ENCODE measurements around the gene RNF208.

The RNF208 gene

GRCh38 chr9:137226338-137227053, 4.5 kb upstream of the RNF208 start:
- DNase-seq: no peak

GRCh38 chr9:137225699-137226331, 3.8 kb upstream of the RNF208 start:
- no peak for DNase-seq

GRCh38 chr9:137224830-137225694, 3.0 kb upstream of the RNF208 start, which contains the start of gene CYSRT1:
Gene CYSRT1, plus strand, starts transcription at chr9:137225174. Its CDS starts 448 bp downstream, at chr9:137225622.
- DNase-seq: peak in 1 of 2 donors; percentile 11

- peak; percentile 99 to 100 for DNase-seq
Observed at GRCh38 chr9:137223078-137223970, 1.3 kb upstream of the RNF208 start.

GRCh38 chr9:137221506-137222111, 431 bp downstream of the RNF208 start:
- DNase-seq: peak in 1 of 2 donors; percentile 28

DNA sequence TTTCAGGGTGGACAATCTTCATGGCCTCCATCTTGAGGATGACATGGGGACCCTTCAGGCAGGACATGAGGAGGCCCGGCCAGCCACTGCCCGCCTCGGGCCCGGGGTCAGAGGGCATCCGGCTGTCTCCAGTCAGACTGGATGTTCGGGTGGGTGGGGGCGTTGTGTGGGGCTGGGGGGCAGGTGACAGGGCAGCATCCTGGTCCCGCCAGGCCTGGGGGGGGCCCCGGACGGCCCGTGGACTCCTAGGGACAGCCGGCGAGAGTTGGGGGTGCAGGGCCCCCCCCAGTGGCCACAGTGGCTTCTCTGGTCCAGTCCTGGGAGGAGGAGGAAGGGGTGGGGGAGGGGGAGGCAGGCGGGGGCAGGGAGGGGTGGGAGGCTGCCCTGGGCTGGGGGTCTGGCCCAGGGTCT, 940 bp downstream of the RNF208 start:
- DNase-seq: no peak

DNA sequence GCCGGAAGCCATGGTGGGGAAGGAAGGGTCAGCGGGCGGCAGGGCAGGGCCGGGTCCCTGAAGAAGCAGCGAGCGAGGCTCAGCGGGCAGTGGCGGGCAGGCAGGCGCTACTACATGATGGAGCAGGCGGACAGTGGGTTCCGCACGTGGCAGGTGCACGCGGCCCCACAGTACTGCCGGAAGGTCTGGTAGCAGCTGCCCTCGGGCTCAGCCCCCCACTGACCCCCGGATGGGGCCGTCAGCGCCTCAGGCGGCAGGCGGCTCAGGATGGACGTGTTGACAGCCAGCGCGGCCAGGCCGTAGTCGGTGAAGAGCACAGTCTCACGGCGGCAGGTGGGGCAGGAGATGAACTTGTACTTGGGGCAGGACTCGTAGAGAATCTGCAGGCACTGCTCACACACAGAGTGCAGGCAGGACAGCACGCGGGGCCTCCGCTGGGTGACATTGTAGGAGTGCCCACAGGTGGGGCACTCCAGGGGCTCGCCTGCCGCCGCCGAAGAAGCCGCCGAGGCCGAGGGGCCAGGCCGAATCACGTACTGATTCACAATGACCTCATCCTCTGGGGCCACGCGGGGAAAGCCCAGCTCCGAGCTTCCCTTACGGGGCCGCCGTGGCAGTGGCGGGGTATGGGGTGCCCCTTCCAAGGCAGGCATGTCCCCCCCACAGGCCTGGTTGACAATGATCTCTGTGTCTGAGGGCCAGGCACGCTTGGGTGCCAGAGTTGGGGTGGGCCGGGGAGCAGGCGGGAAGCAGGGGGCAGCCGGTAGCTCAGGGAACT, 1.5 kb downstream of the RNF208 start:
- DNase-seq: no peak

GRCh38 chr9:137219757-137220316, 2.2 kb downstream of the RNF208 start:
- no peak for DNase-seq

DNA sequence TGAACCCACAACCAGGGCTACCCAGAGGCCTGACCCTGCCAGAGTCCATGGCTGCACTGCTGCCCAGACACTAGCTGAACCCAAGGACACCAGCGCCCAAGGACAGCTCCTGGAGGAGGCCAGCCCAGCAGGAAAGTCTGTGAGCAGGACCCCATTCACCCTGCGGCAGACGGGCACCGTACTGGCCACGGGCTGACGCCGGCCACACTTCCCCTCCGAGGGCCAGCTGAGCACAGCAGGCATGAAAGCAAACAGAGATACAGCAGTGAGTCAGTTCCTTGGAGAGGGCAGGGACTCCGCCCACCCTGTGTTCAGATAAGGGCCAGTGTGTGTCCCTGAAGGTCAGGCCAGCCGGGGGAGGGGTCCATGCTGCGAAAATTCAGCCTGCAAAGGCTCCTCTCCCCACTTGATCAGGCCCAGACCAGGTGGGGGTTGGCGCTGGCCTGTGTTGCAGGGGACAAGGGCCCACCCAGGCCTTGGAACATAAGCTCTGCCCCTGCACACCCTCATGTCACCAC, 3.2 kb downstream of the RNF208 start:
- DNase-seq: no peak

DNA sequence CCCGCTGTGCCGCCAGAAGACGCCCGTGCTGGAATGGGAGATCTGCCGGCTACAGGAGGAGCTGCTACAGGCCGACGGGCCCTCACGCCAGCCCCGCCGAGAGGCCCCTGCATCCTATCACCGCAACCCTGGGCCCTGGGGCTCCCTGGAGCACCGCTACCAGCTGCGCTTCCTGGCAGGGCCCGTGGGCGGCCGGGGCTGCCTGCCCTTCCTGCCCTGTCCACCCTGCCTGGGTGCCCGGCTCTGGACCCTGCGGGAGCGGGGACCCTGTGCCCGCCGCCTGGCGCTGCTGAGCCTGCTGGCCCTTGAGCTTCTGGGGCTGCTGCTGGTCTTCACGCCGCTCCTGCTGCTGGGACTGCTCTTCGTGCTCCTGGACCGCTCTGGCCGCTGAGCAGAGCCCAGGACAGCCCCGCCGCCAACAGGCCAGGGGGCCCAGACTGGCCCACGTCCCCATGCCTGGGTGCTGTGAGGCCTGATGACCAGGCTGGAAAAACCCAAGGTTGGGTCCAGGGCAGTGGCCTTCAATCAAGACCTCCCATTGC, 3.8 kb downstream of the RNF208 start:
- DNase-seq: no peak

DNA sequence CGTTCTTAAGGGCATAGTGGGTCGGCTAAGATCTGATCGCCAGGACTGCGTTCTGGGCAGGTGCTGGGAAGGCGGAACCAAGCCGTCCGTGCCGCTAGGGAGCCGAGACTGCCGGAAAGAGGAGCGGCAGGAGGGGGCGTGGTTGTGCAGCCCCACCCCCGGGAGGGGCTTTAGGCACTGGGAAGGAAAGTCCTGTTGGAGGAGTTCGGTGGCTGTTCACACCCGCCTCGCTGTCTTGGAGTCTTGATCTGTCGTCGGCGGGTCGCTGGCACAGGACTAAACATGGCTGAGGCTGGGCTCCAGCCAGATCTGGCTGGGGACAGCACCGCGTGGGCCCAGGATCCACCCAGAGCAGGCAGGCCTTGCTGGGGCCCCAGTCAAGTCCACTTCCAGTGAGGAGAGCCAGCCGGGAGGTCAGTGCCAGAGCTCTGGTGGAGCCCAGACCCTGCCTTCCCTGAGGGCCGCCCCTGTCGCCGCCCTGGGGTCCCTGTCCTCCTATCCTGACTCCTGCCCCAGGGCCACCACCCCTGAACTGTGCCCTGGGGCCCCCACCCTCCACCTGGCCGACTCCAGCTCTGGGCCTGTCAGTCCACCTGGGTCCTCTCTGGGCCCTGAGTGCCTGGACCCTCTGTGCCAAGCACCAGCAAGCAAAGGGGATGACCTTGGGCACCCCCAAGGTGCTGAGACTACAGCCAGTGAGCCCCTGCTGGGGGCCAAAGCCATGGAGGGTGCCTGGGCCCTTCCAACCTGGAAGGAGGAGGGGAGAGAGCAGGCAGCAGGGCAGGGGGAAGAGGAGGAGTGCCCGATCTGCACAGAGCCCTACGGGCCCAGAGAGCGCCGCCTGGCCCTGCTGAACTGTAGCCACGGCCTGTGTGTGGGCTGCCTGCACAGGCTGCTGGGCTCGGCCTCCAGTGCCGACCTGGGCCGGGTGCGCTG, 4.5 kb downstream of the RNF208 start:
- DNase-seq: no peak

GRCh38 chr9:137216188-137216965, 5.7 kb downstream of the RNF208 start:
- no peak for DNase-seq

DNA sequence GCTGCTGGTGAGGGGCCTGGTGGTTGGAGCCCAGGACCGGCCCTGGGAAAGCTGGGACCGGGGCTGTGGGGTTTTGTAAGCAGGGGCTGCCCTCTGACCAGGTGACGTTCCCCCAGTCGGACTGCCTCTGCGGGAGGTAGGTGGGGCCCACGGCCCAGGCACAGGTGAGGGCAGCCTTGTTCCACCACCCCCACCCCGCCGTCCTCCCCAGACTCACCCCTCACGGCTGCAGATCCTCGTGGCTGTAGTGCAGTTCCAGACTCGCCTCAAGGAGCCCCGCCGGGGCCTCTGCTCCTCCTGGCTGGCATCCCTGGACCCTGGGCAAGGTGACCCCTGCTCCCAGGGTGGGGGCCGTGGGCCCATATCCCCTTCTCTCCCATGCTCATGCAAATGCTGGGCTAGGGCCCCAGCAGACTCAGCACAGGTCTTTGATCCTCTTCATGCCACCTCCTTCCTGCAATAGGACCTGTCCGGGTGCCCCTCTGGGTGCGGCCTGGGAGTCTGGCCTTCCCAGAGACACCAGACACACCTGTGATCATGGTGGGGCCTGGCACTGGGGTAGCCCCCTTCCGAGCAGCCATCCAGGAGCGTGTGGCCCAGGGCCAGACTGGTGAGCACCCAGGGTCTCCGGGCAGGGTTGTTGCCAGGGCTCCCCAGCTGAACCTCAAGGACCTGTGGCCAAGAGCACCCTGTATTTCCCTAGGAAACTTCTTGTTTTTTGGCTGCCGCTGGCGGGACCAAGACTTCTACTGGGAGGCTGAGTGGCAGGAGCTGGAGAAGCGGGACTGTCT, 6.6 kb downstream of the RNF208 start:
- no peak for DNase-seq

DNA sequence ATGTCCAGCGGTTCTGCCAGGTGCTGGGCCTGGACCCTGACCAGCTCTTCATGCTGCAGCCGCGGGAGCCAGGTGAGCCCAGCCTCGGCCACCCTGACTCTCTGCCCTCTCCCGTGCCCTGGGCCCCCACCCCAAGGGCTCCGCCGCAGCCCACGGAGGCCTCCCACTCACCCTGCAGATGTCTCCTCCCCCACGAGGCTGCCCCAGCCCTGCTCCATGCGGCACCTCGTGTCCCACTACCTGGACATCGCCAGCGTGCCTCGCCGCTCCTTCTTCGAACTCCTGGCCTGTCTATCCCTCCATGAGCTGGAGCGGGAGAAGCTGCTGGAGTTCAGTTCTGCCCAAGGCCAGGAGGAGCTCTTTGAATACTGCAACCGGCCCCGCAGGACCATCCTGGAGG, 7.4 kb downstream of the RNF208 start:
- DNase-seq: no peak

DNA sequence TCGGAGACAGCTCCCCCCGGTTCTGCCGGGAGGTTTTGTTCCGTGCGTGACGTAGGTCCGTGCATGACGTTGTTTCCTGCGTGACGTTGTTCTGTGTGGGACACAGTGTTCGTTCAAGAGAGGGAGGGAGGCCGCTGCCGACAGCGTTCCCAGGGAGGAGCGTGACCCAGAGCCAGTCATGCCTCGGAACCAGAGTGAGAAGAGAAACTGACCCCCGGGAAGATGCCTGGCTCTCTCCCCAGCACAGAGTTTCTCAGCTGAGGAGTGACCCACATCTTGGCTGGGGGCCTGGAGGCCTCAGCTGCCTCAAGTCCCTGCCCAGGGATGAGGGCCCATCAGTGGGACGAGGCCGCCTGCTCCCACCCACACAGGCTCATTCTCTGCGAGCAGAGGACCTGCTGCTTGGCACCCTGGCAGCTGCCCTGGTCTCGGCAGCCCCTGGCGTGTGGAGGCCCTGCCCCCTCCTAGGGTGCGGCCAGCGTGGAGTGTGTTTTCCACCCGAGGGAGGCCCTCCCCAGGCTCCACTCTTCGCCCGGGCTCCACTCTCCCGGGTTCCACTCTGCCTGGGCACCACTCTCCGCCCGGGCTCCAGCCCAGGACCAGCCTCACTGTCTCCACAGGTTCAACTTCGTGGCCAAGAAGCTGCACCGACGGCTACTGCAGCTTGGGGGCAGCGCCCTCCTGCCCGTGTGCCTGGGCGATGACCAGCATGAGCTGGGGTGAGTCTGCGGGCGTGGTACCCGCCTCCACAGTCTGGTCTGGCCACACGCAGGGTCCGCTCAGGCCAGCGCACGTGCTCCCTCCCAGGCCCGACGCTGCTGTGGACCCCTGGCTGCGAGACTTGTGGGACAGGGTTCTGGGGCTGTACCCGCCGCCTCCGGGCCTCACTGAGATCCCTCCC, 8.6 kb downstream of the RNF208 start:
- no peak for DNase-seq

DNA sequence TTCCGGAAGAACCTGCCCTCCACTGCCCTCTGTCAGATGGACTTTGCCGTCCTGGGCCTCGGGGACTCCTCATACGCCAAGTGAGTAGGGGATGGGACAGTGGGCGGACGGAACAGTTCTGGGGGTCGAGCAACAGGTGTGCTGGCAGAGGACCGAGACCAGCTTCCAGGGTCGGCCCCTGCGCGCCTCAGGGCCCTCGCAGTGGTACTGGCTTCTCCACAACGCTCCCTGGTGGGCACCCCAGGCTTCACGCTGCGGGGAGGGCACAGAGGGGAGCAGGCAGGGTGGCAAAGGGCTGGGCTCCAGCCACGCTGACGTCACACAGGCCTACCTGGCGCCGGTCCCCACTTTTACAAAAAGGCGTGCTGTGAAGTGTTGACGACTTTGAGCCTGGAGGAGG, 9.5 kb downstream of the RNF208 start:
- no peak for DNase-seq

Measured in CD4-positive, alpha-beta T cell treated with Interleukin-4 for 1 hour (primary cell).